Measurements from ENCODE around the gene HEATR1. TPM values are rescaled to one million over a fixed set of nuclear protein-coding genes. Genes with fewer than 3 reads are reported as not detected.

Gene HEATR1, protein sequence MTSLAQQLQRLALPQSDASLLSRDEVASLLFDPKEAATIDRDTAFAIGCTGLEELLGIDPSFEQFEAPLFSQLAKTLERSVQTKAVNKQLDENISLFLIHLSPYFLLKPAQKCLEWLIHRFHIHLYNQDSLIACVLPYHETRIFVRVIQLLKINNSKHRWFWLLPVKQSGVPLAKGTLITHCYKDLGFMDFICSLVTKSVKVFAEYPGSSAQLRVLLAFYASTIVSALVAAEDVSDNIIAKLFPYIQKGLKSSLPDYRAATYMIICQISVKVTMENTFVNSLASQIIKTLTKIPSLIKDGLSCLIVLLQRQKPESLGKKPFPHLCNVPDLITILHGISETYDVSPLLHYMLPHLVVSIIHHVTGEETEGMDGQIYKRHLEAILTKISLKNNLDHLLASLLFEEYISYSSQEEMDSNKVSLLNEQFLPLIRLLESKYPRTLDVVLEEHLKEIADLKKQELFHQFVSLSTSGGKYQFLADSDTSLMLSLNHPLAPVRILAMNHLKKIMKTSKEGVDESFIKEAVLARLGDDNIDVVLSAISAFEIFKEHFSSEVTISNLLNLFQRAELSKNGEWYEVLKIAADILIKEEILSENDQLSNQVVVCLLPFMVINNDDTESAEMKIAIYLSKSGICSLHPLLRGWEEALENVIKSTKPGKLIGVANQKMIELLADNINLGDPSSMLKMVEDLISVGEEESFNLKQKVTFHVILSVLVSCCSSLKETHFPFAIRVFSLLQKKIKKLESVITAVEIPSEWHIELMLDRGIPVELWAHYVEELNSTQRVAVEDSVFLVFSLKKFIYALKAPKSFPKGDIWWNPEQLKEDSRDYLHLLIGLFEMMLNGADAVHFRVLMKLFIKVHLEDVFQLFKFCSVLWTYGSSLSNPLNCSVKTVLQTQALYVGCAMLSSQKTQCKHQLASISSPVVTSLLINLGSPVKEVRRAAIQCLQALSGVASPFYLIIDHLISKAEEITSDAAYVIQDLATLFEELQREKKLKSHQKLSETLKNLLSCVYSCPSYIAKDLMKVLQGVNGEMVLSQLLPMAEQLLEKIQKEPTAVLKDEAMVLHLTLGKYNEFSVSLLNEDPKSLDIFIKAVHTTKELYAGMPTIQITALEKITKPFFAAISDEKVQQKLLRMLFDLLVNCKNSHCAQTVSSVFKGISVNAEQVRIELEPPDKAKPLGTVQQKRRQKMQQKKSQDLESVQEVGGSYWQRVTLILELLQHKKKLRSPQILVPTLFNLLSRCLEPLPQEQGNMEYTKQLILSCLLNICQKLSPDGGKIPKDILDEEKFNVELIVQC (N-terminal part only)
- 50.6 and 56.0 TPM in 2 replicates for total RNA-seq
- 33.1 TPM for total RNA-seq (2013)
- 6.1 and 7.6 TPM in 2 replicates for polyA plus RNA-seq
- polyA minus RNA-seq = 12.4 and 14.6 TPM in 2 replicates

DNA sequence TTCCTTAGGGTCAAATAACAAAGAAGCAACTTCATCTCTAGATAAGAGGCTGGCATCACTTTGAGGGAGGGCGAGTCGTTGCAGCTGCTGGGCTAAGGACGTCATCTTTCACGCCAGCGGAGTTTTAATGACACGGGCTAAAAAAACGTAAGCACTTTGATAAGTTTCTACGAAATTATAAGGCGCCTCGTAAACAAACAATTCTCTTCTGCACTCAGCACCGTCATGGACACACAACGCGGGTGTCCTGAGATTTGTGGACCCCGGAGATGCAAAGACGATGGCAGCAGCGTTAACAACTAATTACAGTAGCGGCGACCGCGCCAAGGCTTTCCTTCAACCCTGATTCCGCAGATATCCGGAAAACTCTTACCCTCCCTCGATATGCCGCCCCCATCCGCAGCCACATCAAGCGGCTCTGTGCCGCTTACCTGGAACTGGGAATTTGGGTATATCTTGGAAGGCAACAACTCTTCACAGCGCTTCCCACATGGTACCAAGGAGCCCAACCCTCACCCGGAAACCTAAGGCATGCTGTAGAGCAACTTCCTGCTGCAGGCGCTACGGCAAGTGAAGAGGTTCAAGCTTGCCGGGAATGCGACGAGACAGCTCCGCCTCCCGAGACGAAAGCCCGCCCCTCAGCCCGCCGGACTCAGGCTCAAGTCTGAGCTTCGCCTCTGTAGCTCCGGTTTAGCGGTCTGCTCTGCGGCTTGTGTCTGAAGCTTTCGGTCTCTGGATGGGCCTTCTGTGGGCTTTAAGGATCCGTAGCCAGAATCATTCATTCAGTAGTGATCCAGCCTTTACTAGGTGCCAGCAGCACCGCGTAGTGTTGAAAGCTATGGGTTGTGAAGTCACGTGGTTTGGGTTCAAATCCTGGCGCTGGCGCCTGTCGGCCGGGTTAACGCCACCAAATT is at the start of gene HEATR1:
Gene HEATR1, minus strand, starts transcription at position 526 of the 914 bp plus-strand sequence. Its CDS starts 421 bp downstream, at position 105.
- H3K27ac Mint-ChIP-seq = peak within 1 kb of the TSS; percentile 97
- H3K4me3 ChIP-seq (ENCODE audit: control extremely low read depth in 1 of 5, extremely low read depth in 1 of 5, insufficient read depth in 1 of 5, low read depth in 2 of 5, low read length in 4 of 5) = peak within 1 kb of the TSS; percentile 77 to 99 (median 80)
- no peaks in the 10 kb centered on the region for H3K9me3 ChIP-seq (ENCODE audit: control extremely low read depth in 1 of 3, control insufficient read depth in 2 of 3, insufficient read depth in 1 of 3, low read length in 2 of 3)
- peaks cover 42% of the 10 kb centered on the region for H3K79me2 ChIP-seq (ENCODE audit: control insufficient read depth, insufficient read depth, low read length)
- under 1% methylated on average over 42 of the region's 54 CpGs for WGBS (ENCODE audit: insufficient coverage)
- peaks cover 32% of the 10 kb centered on the region for H3K4me1 Mint-ChIP-seq
- H3K9me3 Mint-ChIP-seq (ENCODE audit: insufficient read depth) = no peaks in the 10 kb centered on the region
- peak within 1 kb of the TSS; percentile 83 for H3K9ac ChIP-seq (ENCODE audit: low read length)
- peaks cover 0 to 4% of the 10 kb centered on the region in 2 experiments for H3K36me3 ChIP-seq (replicated peaks in 1 of 2; ENCODE audit: control extremely low read depth in 1 of 2, control insufficient read depth in 1 of 2, extremely low read depth in 1 of 2, insufficient read depth in 2 of 2, low read length in 1 of 2)
- intact Hi-C loops (cut with micrococcal nuclease) = loop anchor here (1.0 to 10.0 kb wide), 5 partner anchors 80 to 1099 kb away; partner anchors contain the start of genes B3GALNT2 and MTR
- peak; percentile 97 for ATAC-seq (ENCODE audit: low read depth)
- no peaks in the 10 kb centered on the region for H4K20me1 ChIP-seq (ENCODE audit: control insufficient read depth, insufficient read depth, low read length, poor library complexity, severe bottlenecking)
- peak within 1 kb of the TSS; percentile 73 for H3K4me2 ChIP-seq (replicated peaks; ENCODE audit: low read depth, low read length, poor library complexity, severe bottlenecking)
- peak within 1 kb of the TSS; percentile 99 for H3K4me3 Mint-ChIP-seq
- peak; percentile 92 for DNase-seq
- peaks cover 15 to 16% of the 10 kb centered on the region in 2 donors for H3K4me1 ChIP-seq (ENCODE audit: control insufficient read depth in 2 of 2, insufficient read depth in 2 of 2, low read length in 2 of 2)
- peak within 1 kb of the TSS; percentile 26 to 47 for H3K27ac ChIP-seq (ENCODE audit: low read length in 2 of 2)
- peak within 1 kb of the TSS; percentile 81 for H2AFZ ChIP-seq (ENCODE audit: insufficient read depth, low read depth, low read length, poor library complexity, severe bottlenecking)
- POLR2A ChIA-PET = interaction anchor here (0.6 to 1.7 kb wide), 3 partner anchors 190 to 865 kb away, joined by 3 to 5 read pairs (median 4); partner anchors contain the start of gene MTR
- H3K27me3 Mint-ChIP-seq = peaks cover 11% of the 10 kb centered on the region
- TF ChIP-seq EZH2 (IDR thresholded peaks at IDR 0.05; ENCODE audit: borderline replicate concordance, insufficient read depth, low read depth, low read length, poor library complexity, severe bottlenecking) = no peak
- TF ChIP-seq, protein P1, sequence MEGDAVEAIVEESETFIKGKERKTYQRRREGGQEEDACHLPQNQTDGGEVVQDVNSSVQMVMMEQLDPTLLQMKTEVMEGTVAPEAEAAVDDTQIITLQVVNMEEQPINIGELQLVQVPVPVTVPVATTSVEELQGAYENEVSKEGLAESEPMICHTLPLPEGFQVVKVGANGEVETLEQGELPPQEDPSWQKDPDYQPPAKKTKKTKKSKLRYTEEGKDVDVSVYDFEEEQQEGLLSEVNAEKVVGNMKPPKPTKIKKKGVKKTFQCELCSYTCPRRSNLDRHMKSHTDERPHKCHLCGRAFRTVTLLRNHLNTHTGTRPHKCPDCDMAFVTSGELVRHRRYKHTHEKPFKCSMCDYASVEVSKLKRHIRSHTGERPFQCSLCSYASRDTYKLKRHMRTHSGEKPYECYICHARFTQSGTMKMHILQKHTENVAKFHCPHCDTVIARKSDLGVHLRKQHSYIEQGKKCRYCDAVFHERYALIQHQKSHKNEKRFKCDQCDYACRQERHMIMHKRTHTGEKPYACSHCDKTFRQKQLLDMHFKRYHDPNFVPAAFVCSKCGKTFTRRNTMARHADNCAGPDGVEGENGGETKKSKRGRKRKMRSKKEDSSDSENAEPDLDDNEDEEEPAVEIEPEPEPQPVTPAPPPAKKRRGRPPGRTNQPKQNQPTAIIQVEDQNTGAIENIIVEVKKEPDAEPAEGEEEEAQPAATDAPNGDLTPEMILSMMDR (IDR thresholded peaks at IDR 0.05) = no peak
- CTCF ChIA-PET = interaction anchor here (1.2 kb wide), 1 partner anchor 190 kb away, joined by 7 read pairs; the partner anchor contains the start of gene MTR
- peaks cover 0 to 9% (median 4%) of the 10 kb centered on the region in 4 experiments for H3K27me3 ChIP-seq (replicated peaks in 1 of 4; ENCODE audit: control extremely low read depth in 1 of 4, control insufficient read depth in 3 of 4, insufficient read depth in 4 of 4, low read length in 3 of 4)

Measured in B cell (primary cell).